ENCODE data around the gene NPTXR.
A peak's percentile ranks its signal among the peaks of the same experiment; 100 is the strongest.
"Not testable (repeated sequence)": the region's sequence is repeated elsewhere in the genome, so short reads cannot be mapped to it uniquely, and the experiment has no call there.

The NPTXR gene

DNA sequence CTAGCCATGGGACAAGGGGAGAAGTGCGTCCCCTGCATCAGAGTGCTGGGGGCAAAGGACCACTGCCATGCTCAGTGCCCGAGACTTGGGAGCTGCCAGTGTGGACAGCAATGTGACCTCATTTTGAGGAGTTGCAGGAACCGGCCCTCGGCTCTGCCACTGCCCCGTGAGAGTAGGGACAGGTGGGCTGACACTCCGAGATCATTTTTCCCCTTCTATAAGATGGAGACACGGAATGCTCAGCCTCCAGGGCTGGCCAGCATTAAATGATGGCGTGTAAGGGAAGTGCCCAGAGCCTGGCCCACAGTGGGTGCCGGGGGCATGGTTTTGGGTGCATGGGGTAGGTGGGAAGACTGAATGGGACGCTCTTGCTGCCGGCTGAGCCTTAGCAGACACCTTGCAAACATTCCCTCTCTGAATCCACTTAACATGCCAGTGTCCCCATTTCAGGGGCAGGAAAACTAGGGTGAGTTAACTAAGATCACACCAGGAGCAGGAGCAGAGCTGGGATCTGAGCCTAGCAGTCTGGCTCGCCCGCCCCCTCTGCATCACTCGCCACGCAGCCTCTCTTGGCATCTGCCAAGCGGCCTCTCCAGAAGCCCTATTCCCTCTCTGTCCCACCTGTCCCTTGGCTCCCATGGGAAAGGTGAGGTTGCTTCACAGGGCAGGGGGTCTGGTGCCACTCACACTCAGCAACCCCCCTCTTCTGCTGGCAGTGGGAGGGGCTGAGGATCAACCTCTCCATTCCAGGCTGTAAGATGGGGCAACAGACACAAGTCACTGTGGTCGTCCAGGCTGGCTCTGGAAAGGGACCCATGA, 13.6 kb downstream of the NPTXR start:
- no peak for DNase-seq

- DNase-seq = no peak
These were observed 14.3 kb downstream of the NPTXR start for GRCh38 chr22:38829485-38829884.

DNA sequence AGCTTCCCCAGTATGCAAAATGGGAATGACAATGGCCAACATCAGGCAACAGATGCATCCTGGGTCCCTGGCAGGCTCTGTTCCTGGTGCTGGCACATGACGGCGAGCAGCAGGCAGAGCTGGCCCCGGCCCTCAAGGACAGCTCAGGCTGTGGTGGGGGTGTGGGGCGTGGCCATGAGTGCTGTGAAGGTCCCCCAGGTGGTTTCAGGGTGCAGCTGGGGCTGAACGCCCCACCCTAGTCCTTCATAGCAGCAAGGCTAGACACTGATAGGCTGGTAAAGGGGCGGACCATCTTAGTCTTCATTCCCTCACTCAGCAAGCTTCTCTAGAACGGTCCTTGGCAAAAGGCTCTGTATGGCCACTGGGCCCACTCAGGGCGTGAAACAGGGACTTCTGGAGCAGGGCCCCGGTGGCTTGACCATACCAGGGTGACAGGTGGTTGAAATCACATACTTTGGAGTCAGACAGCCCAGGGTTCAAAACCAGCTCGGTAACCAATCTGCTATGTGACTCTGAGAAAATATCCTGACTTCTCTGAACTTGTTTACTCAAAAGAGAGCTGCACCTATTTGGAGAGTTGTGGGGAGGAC, 15.1 kb downstream of the NPTXR start:
- no peak for DNase-seq

DNA sequence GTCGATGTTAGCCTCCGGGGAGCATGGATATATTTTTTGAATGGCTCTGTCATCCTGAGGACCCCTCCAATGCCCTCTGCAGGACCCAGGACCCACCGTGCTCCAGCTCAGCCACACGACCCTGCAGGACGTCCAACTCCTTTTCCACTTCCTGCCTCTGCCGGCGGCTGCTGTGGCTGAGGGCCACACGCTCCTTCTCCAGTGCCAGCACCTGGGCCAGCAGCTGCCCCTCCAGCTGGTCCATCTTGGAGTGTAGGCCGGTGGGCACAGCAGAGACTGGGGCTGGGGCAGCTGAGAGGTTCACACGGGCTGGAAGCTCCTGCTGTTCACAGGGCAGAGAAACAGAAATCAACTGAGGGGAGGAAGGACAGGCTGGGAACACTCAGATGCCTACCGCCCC, 15.6 kb downstream of the NPTXR start:
- DNase-seq = no peak

GRCh38 chr22:38827510-38827909, 16.3 kb downstream of the NPTXR start:
- DNase-seq = no peak

DNA sequence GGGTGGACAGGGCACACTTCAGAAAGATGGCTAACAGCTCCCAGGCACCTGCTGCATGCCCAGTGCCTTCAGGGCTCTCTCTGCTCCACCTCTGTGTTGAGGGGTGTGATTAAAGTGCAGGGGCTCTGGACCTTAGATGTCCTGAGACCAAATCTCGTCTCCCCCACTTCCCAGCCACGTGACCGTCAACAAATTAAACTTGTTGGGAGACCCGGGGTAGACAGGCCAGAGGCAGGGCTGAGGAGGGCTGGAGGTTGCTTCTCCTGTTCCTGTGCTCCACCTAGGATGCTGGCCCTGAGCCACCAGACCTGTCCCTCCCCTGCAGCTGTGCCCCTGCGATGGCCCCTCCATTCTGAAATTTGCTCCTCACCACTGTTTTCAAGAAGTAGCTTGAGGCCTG, 17.0 kb downstream of the NPTXR start:
- no peak for DNase-seq

GRCh38 chr22:38826386-38826785, 17.4 kb downstream of the NPTXR start:
- DNase-seq = no peak

- DNase-seq = no peak
These were observed 19.2 kb downstream of the NPTXR start for GRCh38 chr22:38824585-38824984.

DNA sequence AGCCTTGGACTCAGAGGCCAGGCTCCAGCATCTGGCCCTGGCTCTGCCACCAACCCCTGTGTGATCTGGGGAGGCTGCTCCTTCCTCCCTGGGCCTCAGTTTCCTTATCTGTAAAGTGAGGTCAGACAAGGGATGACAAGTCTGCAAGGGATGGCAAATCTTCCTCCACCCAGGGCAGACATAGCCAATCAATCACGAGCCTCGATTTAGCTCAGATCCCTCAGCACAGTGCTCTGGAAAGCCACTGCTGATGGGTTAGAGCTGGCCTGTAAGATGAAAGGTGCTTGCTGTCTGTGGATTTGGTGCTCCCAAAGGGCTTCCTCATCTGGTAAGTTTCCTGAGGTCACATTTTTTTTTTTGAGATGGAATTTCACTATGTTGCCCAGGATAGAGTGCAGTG, 20.2 kb downstream of the NPTXR start:
- DNase-seq = no peak

DNA sequence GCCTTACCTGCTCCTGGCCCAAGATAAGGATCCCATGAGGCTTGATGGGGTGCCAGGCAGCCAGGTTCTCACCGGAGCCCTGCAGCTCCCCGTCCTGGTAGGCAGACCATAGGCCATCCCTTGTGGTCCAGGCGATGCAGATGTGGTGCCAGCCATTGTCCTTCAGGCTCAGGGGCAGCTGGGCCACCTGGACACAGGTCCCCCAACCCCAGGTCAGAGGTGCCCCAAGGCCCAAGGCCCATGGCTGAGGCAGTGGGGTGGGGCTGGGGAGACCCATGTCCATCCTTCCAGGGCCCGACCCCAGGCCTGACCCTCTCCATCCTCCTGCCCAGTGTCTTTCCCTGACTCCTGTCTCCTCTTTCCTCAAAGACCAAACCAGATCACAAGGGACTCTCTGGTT, 20.8 kb downstream of the NPTXR start:
- DNase-seq = no peak

DNA sequence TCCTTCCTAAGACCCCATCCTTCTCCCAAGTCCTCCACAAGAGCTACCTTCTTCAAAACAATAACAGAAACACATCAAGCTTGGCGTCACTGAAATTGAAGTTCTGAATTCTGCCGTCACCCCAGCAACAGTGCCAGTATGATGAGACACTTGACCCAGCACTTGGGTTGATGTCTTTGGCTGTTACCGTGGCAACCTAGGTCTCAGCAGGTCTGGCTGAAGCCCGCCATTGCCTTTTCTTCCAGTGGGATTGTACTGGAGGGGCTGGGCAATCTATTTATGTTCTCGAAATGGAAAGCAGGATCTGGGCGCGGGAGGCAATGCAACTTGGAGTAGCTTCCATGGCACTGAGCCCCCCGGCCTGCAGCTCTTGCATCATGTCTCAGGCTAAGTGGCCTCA, 23.8 kb downstream of the NPTXR start:
- peak; percentile 76 for DNase-seq

DNA sequence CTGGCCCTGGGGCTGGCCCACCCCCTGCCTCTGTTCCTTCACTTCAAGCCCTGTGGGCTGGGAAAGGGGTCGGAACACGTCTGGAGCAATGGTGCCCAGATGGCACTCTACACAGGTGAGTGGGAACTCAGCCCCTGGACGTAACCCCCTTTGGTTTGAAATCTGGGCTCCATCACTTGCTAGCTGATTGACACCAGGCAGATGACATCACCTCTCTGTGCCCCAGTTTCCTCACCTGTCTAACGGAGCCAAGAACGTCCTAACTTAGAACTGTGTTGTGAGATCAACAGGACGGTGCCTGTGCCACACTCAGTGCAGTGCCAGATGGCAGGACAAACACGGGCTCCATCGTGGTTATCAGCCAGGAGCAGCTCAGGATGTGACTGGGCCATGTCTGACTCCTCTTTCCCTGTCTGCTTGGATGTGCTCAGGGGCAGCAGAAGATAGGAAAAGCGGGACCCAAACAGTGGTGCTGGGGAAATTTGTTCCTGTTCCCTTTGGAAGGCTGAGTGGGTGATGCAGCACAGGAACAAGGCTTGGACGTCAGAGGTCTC, 24.4 kb downstream of the NPTXR start:
- DNase-seq = no peak

DNA sequence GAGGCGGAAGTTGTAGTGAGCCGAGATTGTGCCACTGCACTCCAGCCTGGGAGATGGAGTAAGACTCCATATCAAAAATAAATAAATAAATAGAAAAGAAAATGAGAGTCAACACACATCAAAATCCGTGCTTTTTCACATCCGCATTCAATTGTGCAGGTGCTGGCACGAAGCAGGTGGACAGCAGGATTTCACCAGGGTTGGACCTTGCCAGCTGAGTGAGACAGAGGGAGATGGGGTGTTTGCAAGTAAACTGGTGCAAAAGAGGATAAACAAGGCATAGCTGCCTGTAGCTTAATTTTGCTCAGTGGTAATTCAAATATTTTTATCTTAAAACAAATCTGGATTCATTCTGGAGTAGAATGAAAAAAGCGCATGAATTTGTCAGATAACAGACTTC, 26.6 kb downstream of the NPTXR start:
- DNase-seq = no peak

DNA sequence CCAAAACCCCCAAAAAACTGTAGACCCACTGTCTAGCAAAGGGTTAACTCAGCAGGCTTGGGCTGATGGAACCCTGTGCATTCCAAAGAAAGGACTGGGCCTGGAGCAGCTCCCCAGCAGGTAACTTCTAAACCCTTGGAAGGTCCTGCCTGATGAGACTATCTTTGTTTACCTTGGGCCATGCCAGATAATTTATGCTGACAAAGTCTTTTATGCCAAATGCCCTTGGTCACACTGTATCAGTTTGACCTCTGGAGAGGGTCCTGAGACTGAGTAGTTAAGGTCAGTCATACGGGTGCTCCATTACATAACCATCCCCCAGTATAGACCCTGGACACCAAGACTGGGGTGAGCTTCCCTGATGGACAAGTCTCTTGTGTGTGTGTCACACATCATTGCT, 28.0 kb downstream of the NPTXR start:
- DNase-seq = no peak

DNA sequence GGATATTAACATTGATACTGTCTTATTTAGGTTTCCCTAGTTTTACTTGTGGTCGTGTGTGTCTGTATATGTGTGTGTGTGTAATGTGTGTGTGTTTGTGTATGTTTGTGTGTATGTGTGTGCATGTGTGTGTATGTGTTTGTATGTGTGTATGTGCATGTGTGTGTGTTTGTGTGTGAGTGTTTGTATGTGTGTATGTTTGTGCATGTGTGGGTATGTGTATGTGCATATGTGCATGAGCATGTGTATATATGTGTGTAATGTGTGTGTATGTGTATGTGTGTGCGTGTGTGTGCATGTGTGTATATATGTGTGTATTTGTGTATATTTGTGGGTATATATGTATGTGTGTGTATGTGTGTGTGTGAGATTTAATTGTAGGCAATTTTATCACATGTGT, 32.6 kb downstream of the NPTXR start:
- DNase-seq = no peak

DNA sequence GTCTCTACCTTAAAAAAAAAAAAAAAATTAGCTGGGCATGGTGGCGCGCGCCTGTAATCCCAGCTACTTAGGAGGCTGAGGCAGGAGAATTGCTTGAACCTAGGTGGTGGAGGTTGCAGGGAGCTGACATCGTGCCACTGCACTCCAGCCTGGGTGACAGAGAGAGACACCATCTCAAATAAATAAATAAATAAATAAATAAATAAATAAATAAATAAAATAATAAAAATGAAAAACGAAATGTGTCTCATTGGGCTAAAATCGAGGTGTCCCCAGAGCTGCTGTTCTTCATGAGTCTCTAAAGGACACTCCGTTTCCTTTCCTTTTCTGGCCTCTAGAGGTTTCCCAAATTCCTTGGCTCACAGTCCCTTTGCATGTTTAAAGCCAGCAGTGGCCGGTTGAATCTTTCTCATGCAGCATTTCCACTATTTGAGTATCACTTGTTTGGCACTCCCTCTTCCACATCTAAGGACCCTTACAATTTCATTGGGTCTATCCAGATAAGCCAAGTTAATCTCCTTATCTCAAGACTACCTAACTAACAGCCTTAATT, 38.7 kb downstream of the NPTXR start:
- not testable (repeated sequence) for DNase-seq

DNA sequence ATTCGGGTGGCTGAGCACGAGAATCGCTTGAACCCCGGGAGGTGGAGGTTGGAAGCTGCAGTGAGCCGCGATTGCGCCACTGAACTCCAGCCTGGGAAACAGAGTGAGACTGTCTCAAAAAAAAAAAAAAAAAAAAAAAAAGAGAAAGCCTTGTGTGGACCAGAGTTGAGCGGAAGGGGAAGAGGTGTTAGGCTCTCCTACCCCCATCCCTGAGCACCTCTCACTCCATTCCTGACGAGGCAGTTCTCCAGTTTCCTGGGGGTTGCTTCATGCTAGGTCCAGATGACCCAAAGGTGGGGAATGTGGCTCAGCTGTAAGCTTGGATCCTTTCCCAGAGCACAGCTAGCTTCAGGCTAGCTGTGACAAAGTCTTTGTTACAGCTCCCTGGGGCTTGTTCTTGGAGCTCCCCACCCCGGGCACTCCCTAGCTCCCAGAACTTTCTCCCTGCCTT, 41.1 kb downstream of the NPTXR start:
- DNase-seq = no peak

DNA sequence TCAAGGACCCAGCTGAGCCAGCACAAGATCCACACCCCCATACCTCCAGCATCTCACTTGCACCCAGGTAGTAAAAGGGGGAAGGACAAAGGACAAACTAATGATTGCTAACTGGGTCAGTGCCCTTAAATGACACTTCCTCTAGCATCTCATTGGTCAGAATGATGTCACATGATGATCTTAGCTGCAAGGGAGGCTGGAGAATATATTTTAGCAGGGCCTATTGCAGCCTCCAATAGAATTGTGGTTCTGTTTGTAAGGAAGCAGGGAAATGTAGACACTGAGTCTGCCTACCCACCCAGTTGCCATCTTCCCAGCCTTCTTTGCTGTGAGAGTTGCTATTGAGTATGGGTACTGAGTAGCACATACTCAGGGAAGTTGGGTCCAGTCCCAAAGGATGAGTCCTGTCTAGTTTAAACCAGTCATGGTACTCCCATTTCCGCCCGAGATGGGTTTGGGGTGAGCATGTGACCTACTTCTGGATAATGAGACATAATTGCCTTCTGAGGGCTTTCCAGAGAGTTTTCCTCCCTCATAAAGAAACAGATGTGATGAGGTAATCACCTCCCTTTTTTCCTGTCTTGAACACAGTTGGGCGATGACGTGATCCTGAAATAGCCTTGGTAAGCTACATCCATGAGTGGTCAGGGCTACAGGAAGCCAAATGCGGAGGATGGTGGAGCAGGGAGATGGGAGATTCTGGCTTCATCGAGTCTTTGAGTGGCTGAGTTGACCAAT, 44.4 kb downstream of the NPTXR start:
- DNase-seq = no peak

- no peak for DNase-seq
These were observed 45.3 kb downstream of the NPTXR start for GRCh38 chr22:38798496-38798895.

DNA sequence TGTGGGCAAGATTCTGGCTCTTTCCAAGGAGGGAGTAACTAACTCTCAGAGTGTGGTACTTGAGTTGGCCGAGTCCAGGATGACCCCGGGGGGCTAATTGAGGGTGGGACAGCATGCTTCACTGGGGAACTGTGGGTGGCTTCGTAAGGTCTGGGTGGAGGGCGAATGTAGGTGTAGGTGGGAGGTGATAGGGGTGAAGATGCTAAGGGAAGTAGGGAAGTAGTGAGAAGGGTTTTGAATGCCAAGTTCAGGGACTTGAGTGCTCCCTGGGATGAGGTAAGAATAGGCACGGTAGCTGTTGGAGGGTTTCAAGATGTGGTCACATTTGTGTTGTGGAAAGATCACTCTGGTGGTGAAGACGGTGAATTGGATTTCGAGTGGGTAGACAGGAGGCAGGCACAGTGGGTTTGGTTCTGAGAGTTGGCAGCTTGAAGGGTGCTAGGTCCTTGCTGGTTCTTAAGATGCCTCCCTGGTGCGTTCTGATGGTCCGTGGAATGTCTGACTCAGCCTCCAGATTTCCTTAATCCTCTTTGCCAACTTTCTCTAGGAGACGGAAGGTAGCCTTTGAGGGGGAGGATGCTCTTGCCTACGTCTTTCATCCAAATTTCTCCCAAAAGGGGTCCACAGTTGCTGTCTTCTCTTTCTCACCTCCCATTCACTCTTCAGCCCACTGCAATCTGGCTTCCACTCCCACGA, 47.4 kb downstream of the NPTXR start:
- no peak for DNase-seq

DNA sequence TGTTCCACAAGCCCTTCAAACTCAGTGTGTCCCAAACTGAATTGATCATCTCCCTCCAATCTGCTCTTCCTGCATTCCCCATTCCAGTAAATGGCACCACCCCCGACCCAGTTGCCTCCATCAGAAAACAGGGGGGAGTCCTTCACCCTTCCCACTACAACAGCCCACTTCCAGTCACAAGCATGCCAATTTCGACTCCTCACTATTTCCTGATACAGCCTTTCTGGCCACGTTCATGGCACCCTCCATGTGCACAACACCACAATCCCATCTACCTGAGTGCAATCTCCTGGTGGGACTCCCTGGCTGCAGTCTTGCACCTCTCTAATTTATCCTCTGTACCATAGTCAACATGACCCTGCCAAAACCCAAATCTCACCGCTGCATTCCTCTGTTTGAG, 48.3 kb downstream of the NPTXR start:
- DNase-seq = no peak

DNA sequence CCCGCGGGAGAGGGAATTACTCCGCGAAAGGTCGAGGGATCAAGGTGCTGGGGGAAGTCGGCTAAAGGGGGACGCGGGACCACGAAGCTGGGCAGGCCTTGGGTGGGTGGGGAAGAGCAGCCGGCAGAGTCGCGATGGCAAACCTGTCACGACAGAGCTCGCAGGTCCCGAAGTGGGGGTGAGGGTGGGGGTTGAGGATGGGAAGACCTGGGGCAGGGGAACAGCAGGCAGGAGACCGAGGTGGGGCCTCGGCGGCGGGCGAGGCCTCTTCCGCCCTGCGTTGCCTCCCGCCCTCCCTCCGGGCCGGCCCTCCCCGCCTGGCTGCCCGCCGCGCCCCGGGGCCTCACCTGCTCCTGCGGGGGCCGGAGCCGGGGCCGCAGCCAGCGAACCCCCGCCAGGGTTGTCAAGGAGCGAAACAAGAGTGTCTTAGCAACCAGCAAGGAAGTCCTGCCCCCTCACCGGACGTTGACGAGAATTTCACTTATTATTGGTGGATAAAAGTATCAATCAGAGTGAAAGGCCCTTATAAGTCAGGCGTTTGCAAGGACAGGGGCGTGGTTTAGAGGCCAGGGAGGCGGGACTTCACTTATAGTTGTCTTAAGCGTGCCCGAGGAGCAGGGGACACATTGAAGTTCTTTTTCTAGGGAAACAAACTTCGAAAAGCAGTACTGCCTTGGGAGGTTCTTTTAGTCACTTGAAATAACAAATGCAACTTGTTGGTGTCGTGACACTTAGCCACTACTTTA, 49.9 kb downstream of the NPTXR start, which contains the start of gene DNAL4:
Gene DNAL4, minus strand, starts transcription at position 423 of the 746 bp plus-strand sequence. CDS start 11,412 bp downstream, outside the sequence.
- DNase-seq = peak; percentile 72

All from DMS79 (cell line).